Caco-2 (cell line): Measurements from ENCODE around the gene MMP20. TPM values are rescaled to one million over a fixed set of nuclear protein-coding genes. Genes with fewer than 3 reads are reported as not detected.

Experiments
- BruUV-seq: library from RNA; stranded (reverse); fragments of 400-500 nt; replicated peaks from 2 replicates; lab custom pipeline; 2021; lab: Mats Ljungman, UMichigan
- CTCF ChIA-PET: fragments of 300-600 bp; sonication (Branson Sonifier 250); formaldehyde crosslinking; loops from one replicate; lab custom pipeline; 2022; ENCODE audit warnings: antibody characterized with exemption; lab: Charles Lee
- POLR2A ChIA-PET: fragments of 300-600 bp; sonication (Branson Sonifier 250); formaldehyde crosslinking; loops from one replicate; lab custom pipeline; 2022; ENCODE audit warnings: antibody characterized with exemption; lab: Charles Lee
- DNase-seq, 2 experiments: peaks; one replicate each; pipeline versions ENCODE4 v3.0.0 to v3.0.0-alpha.2; 2020 to 2022
- H3K27me3 ChIP-seq: replicated peaks from 2 replicates; pipeline ENCODE4 v1.6.0; 2011; ENCODE audit warnings: low read length; ENCODE audit not compliant: control insufficient read depth, insufficient read depth
- H3K36me3 ChIP-seq: 2 replicates; pipeline ENCODE4 v1.5.1; 2011; ENCODE audit warnings: low read length; ENCODE audit not compliant: control insufficient read depth, insufficient read depth
- H3K4me1 ChIP-seq: fragments of 250-450 bp; sonication (Bioruptor Pico); 2 replicates; pipeline ENCODE4 v1.5.1; 2020; ENCODE audit warnings: mild to moderate bottlenecking
- H3K4me3 ChIP-seq: 2 replicates; pipeline ENCODE4 v1.5.1; 2011; ENCODE audit warnings: low read depth, mild to moderate bottlenecking, control low read depth, low read length
- H3K9me3 ChIP-seq: fragments of 250-450 bp; sonication (Bioruptor Pico); 2 replicates; pipeline ENCODE4 v1.5.1; 2020; ENCODE audit warnings: mild to moderate bottlenecking, moderate library complexity
- H3K27ac Mint-ChIP-seq: one replicate; pipeline ENCODE4 v1.8.0; 2022; ENCODE audit warnings: mixed read lengths; ENCODE audit not compliant: unreplicated experiment
- H3K27me3 Mint-ChIP-seq: one replicate; pipeline ENCODE4 v1.8.0; 2022; ENCODE audit warnings: mixed read lengths; ENCODE audit not compliant: insufficient read depth, unreplicated experiment
- H3K36me3 Mint-ChIP-seq: one replicate; pipeline ENCODE4 v1.8.0; 2022; ENCODE audit warnings: mild to moderate bottlenecking, mixed read lengths; ENCODE audit not compliant: insufficient read depth, unreplicated experiment
- H3K4me1 Mint-ChIP-seq: one replicate; pipeline ENCODE4 v1.8.0; 2022; ENCODE audit warnings: low read depth, mixed read lengths; ENCODE audit not compliant: unreplicated experiment
- H3K4me3 Mint-ChIP-seq: one replicate; pipeline ENCODE4 v1.8.0; 2022; ENCODE audit warnings: mild to moderate bottlenecking, moderate library complexity, mixed read lengths; ENCODE audit not compliant: unreplicated experiment
- H3K9me3 Mint-ChIP-seq: one replicate; pipeline ENCODE4 v1.8.0; 2022; ENCODE audit warnings: mixed read lengths; ENCODE audit not compliant: unreplicated experiment
- intact Hi-C: fragments of 100-400 bp; cut with micrococcal nuclease; formaldehyde crosslinking; loops from one replicate; pipeline ENCODE4 v1.10.0; 2022; ENCODE audit not compliant: unreplicated experiment
- total RNA-seq: library from RNA; stranded (reverse); gene quantifications from 2 replicates; pipeline ENCODE4 v1.2.3, GENCODE V29; 2022
- TF ChIP-seq, protein P1 (sequence below), 2 experiments: fragments of 200-600 bp in 1 of 2; IDR thresholded peaks; 1 replicate in 1 of 2; 2 replicates in 1 of 2; pipeline versions ENCODE4 v1.5.1 to v1.8.0; 2011 to 2022; ENCODE audit warnings: antibody characterized with exemption in 1 of 2, control low read depth in 1 of 2, inconsistent platforms in 1 of 2, low read depth in 1 of 2, low read length in 1 of 2, mild to moderate bottlenecking in 1 of 2, moderate library complexity in 1 of 2; ENCODE audit not compliant: insufficient read depth in 1 of 2, severe bottlenecking in 1 of 2, unreplicated experiment in 1 of 2

MMP20 gene
- total RNA-seq, 1 experiment from 2014 or later: not detected

DNA sequence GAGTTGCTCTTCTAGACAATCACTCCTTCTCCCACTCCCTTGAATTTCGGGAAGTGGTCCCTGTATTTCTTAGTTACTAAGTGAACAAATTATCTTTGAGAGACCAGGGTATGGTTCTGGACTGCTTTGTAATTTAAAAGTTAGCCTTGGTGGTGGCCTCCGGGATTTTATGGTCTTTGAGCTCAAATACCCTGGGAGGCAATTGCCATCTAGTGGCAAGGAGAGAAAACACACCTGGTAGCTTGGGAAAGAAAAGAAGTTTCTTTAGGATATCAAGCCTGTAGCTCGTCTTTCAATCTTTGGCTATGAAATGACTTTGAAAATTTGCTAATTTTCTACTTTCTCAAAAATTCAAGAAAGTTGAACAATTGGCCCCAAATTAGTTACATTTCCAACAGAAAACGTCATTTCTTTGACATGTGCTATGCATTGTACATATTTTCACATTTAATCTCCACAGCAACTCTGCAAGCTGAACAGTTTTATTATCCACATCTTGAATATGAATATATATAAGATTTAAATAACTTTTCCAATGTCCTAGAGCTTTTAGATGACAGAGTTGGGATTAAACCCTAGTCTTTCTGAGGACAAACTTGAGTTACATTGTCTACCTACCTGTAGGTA is 41.3 kb upstream of the MMP20 start:
- TF ChIP-seq, protein P1, sequence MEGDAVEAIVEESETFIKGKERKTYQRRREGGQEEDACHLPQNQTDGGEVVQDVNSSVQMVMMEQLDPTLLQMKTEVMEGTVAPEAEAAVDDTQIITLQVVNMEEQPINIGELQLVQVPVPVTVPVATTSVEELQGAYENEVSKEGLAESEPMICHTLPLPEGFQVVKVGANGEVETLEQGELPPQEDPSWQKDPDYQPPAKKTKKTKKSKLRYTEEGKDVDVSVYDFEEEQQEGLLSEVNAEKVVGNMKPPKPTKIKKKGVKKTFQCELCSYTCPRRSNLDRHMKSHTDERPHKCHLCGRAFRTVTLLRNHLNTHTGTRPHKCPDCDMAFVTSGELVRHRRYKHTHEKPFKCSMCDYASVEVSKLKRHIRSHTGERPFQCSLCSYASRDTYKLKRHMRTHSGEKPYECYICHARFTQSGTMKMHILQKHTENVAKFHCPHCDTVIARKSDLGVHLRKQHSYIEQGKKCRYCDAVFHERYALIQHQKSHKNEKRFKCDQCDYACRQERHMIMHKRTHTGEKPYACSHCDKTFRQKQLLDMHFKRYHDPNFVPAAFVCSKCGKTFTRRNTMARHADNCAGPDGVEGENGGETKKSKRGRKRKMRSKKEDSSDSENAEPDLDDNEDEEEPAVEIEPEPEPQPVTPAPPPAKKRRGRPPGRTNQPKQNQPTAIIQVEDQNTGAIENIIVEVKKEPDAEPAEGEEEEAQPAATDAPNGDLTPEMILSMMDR (IDR thresholded peaks at IDR 0.05; ENCODE audit: insufficient read depth in 1 of 2, low read depth in 1 of 2, low read length in 1 of 2, severe bottlenecking in 1 of 2, unreplicated experiment in 1 of 2): peak; percentile 98 to 99
- Histone ChIP-seq H3K4me3 (no peak overlapping the region), H3K4me1 (0 out of 2 replicates have a peak, but pooled peaks cover 5% of the 10 kb centered on the region), H3K36me3 (no peaks in the 10 kb centered on the region), H3K27me3 (no peaks in the 10 kb centered on the region), H3K9me3 (no peaks in the 10 kb centered on the region)
- no TSS peak for BruUV-seq
- intact Hi-C loops: loop anchor here (1.0 to 10.0 kb wide), 12 partner anchors 53 to 804 kb away; partner anchors contain the start of gene MMP7
- CTCF ChIA-PET: interaction anchor here (0.6 to 1.8 kb wide), 40 partner anchors 9 to 806 kb away, joined by 3 to 45 read pairs (median 4); partner anchors contain the start of genes BIRC2, MMP10 and MMP20
- Mint-ChIP-seq H3K36me3 (no peaks in the 10 kb centered on the region), H3K27ac (no peak overlapping the region), H3K27me3 (peaks cover 5% of the 10 kb centered on the region), H3K4me1 (peaks cover 6% of the 10 kb centered on the region), H3K4me3 (no peak overlapping the region), H3K9me3 (no peaks in the 10 kb centered on the region)
- peak; percentile 55 to 68 for DNase-seq
- POLR2A ChIA-PET: interaction anchor here (0.5 to 0.6 kb wide), 2 partner anchors 92 to 141 kb away, joined by 3 to 4 read pairs; no protein-coding TSS in a partner anchor

DNA sequence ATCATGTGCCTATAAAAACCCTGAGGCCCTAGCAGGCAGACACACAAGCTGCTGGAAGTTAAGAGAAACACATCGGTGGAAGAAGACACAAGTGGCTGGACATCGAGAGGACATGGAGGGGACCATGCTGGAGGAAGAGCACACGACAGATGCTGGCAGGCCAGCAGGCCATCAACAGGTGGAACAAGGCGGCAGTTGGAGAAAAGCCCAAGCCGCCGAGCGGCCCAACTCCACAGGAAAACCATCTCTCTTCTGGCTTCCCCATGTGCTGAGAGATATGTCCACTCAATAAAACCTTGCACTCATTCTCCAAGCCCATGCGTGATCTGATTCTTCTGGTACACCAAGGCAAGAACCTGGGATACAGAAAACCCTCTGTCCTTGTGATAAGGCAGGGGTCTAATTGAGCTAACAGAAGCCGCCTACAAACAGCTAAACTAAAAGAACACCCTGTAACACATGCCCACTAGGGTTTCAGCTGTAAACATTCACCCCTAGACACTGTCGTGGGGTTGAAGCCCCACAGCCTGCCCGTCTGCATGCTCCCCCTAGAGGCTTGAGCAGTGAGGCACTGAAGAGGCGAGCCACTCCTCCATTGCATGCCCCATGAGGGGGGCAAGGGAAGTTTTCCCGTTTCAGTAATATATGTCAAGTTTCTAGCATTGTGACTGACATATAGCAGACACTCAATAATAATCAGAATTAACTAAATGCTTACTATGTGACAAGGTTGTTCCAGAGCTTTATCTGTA is 39.0 kb upstream of the MMP20 start:
- H3K27me3 ChIP-seq: no peaks in the 10 kb centered on the region
- H3K4me3 ChIP-seq: no peak overlapping the region
- no TSS peak for BruUV-seq
- DNase-seq: peak; percentile 30 to 54
- POLR2A ChIA-PET: no interaction called here
- TF ChIP-seq, protein P1 (IDR thresholded peaks at IDR 0.05; ENCODE audit: insufficient read depth in 1 of 2, low read depth in 1 of 2, low read length in 1 of 2, severe bottlenecking in 1 of 2, unreplicated experiment in 1 of 2): peak; percentile 50 to 55
- no peak overlapping the region for H3K4me3 Mint-ChIP-seq
- H3K36me3 ChIP-seq: no peaks in the 10 kb centered on the region
- peaks cover 6% of the 10 kb centered on the region for H3K4me1 Mint-ChIP-seq
- H3K36me3 Mint-ChIP-seq: no peaks in the 10 kb centered on the region
- no peak overlapping the region for H3K27ac Mint-ChIP-seq
- CTCF ChIA-PET: no interaction called here
- H3K9me3 ChIP-seq: no peaks in the 10 kb centered on the region
- no peaks in the 10 kb centered on the region for H3K9me3 Mint-ChIP-seq
- peaks cover 2% of the 10 kb centered on the region for H3K27me3 Mint-ChIP-seq
- intact Hi-C loops: loop anchor here (10.0 kb wide), 1 partner anchor 129 kb away; the partner anchor contains the start of gene MMP7
- H3K4me1 ChIP-seq: 0 out of 2 replicates have a peak, but pooled peaks cover 5% of the 10 kb centered on the region

DNA sequence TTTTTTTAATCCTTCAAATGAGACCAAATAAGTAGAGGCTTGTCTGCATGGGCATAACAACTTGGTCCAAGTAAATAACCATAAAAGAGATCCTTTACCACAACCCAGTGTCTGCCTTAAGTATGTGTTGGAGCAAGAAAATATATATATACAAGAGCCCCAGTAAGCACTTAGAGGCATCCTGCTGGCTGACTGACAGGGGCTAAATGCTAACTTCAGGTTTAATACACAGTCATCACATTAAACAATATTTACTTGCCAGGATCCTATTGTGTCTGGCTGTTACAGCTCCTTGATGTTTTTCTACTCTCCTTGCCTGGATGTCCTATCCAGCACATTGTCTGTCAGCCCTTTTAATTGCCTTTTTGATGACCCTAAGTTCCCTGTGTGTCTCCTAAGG is 37.5 kb upstream of the MMP20 start:
- BruUV-seq: no TSS peak
- intact Hi-C loops: loop anchor here (10.0 kb wide), 1 partner anchor 128 kb away; the partner anchor contains the start of gene MMP7
- Histone ChIP-seq H3K9me3 (0 out of 2 replicates have a peak, but pooled peaks cover 3% of the 10 kb centered on the region), H3K27me3 (no peaks in the 10 kb centered on the region), H3K4me3 (no peak overlapping the region), H3K4me1 (0 out of 2 replicates have a peak, but pooled peaks cover 5% of the 10 kb centered on the region), H3K36me3 (no peaks in the 10 kb centered on the region)
- H3K4me3 Mint-ChIP-seq: no peak overlapping the region
- TF ChIP-seq, protein P1 (IDR thresholded peaks at IDR 0.05; ENCODE audit: insufficient read depth in 1 of 2, low read depth in 1 of 2, low read length in 1 of 2, severe bottlenecking in 1 of 2, unreplicated experiment in 1 of 2): no peak
- H3K36me3 Mint-ChIP-seq: no peaks in the 10 kb centered on the region
- ChIA-PET CTCF (no interaction called here), POLR2A (no interaction called here)
- H3K4me1 Mint-ChIP-seq: peaks cover 6% of the 10 kb centered on the region
- H3K27me3 Mint-ChIP-seq: peaks cover 5% of the 10 kb centered on the region
- H3K27ac Mint-ChIP-seq: no peak overlapping the region
- DNase-seq: no peak
- H3K9me3 Mint-ChIP-seq: no peaks in the 10 kb centered on the region
